ENCODE measurements around the gene TYW3.

The TYW3 gene

GRCh38 chr1:74731399-74732052 lies 1.4 kb upstream of the TYW3 start:
- no peak for TF ChIP-seq CTCF (IDR thresholded peaks at IDR 0.05)

- TF ChIP-seq CTCF (IDR thresholded peaks at IDR 0.05): peak; percentile 78
These were observed 892 bp downstream of the TYW3 start for GRCh38 chr1:74733604-74734484.

GRCh38 chr1:74737333-74737732 lies 4.4 kb downstream of the TYW3 start:
- no peak for TF ChIP-seq CTCF (IDR thresholded peaks at IDR 0.05)

GRCh38 chr1:74748960-74749359 lies 16.0 kb downstream of the TYW3 start:
- no peak for TF ChIP-seq CTCF (IDR thresholded peaks at IDR 0.05)

GRCh38 chr1:74753104-74753503 lies 20.2 kb downstream of the TYW3 start:
- TF ChIP-seq CTCF (IDR thresholded peaks at IDR 0.05): no peak

- TF ChIP-seq CTCF (IDR thresholded peaks at IDR 0.05): no peak
These were observed 22.5 kb downstream of the TYW3 start for GRCh38 chr1:74755475-74755874.

GRCh38 chr1:74763807-74764206 lies 30.9 kb downstream of the TYW3 start:
- no peak for TF ChIP-seq CTCF (IDR thresholded peaks at IDR 0.05)
